Subcutaneous abdominal adipose tissue (tissue), 5 donors: ENCODE measurements around the gene SMARCC2.
"Not testable (repeated sequence)": the region's sequence is repeated elsewhere in the genome, so short reads cannot be mapped to it uniquely, and the experiment has no call there.

Experiments
- H3K27ac ChIP-seq: one replicate; pipeline ENCODE4 v1.7.0; 2013; ENCODE audit warnings: low read depth, mild to moderate bottlenecking, inconsistent platforms, low read length, moderate library complexity
- H3K27me3 ChIP-seq, 5 donors: one replicate each; pipeline ENCODE4 v1.7.0; 2013; ENCODE audit warnings: low read length in 5 of 5, inconsistent platforms in 1 of 5; ENCODE audit not compliant: control insufficient read depth in 5 of 5, insufficient read depth in 4 of 5
- H3K36me3 ChIP-seq, 5 donors: one replicate each; pipeline ENCODE4 v1.7.0; 2013; ENCODE audit warnings: low read length in 5 of 5; ENCODE audit not compliant: control insufficient read depth in 5 of 5, insufficient read depth in 5 of 5
- H3K4me1 ChIP-seq, 5 donors: one replicate each; pipeline ENCODE4 v1.7.0; 2013; ENCODE audit warnings: low read length in 5 of 5, mild to moderate bottlenecking in 3 of 5, moderate library complexity in 1 of 5; ENCODE audit not compliant: control insufficient read depth in 5 of 5, insufficient read depth in 5 of 5
- H3K4me3 ChIP-seq, 5 donors: one replicate each; pipeline ENCODE4 v1.7.0; 2013; ENCODE audit warnings: low read length in 5 of 5, low read depth in 1 of 5
- H3K9ac ChIP-seq, 5 donors: one replicate each; pipeline ENCODE4 v1.7.0; 2013; ENCODE audit warnings: low read length in 5 of 5, mild to moderate bottlenecking in 4 of 5, moderate library complexity in 3 of 5
- H3K9me3 ChIP-seq, 5 donors: one replicate each; pipeline ENCODE4 v1.7.0; 2013; ENCODE audit warnings: low read length in 5 of 5; ENCODE audit not compliant: control insufficient read depth in 5 of 5
- donor health status: healthy.
- donor health status: healthy.
- donor health status: healthy.
- donor health status: healthy.
- donor health status: healthy.

The SMARCC2 gene

DNA sequence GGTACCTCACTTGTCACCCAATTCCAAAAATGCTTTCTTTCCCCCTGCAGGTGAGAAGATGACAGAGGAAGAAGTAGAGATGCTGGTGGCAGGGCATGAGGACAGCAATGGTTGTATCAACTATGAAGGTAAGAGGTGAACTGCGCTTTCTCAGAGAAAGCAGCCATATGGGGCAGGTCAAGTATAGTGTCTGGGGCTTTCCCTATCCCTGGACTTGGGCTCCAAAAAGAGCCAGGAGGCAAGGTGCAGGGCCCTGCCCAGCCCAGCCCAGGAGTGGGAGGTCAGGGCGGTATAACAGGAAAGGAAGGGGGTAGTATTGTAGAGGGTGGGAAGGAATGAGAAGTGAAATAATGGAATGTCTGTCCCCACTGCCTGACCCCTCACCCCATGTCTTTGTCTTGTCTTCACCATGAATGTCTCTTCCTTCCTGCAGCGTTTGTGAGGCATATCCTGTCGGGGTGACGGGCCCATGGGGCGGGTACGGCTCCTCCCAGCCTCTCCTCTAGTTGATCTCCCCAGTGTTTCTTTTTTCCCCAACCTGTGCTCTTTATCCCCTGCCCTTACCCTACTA, 29.0 kb downstream of the SMARCC2 start:
- H3K4me1 ChIP-seq = peaks cover 18 to 49% (median 45%) of the 10 kb centered on the region in 5 donors
- H3K4me3 ChIP-seq = peak overlapping the region; percentile 93 to 98 (median 97)
- peak overlapping the region; percentile 93 to 99 (median 96) for H3K9ac ChIP-seq
- H3K36me3 ChIP-seq = peaks cover 0 to 58% (median 56%) of the 10 kb centered on the region in 5 donors
- no peaks in the 10 kb centered on the region for H3K27me3 ChIP-seq
- H3K9me3 ChIP-seq = no peaks in the 10 kb centered on the region
- H3K27ac ChIP-seq = peak overlapping the region; percentile 98

DNA sequence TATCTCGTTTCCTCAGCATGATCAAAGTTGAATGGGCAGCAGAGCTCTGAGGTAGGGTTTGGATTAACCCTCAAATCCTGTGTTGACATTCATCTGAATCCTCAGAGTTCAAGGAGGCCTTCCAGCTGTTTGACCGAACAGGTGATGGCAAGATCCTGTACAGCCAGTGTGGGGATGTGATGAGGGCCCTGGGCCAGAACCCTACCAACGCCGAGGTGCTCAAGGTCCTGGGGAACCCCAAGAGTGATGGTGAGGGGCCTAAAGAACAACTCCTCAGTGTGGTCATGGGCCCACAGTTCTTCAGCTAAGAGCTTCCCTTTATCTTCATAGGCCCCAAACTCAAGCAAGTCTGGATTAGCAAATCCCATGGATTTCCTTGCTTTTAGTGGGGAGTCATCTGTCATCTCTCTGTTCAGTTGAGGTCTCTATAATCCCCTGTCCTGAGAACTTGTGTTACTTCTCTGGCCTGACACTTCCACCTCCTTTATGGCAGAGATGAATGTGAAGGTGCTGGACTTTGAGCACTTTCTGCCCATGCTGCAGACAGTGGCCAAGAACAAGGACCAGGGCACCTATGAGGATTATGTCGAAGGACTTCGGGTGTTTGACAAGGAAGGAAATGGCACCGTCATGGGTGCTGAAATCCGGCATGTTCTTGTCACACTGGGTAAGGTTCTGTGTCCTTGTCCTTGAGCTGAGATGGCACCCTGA, 29.6 kb downstream of the SMARCC2 start:
- Histone ChIP-seq H3K27ac (peak overlapping the region; percentile 98), H3K9me3 (no peaks in the 10 kb centered on the region), H3K9ac (peak overlapping the region; percentile 93 to 99 (median 96)), H3K27me3 (no peaks in the 10 kb centered on the region), H3K4me1 (peaks cover 18 to 47% (median 43%) of the 10 kb centered on the region in 5 donors), H3K4me3 (peak overlapping the region; percentile 93 to 98 (median 97)), H3K36me3 (peaks cover 0 to 51% (median 50%) of the 10 kb centered on the region in 5 donors)

DNA sequence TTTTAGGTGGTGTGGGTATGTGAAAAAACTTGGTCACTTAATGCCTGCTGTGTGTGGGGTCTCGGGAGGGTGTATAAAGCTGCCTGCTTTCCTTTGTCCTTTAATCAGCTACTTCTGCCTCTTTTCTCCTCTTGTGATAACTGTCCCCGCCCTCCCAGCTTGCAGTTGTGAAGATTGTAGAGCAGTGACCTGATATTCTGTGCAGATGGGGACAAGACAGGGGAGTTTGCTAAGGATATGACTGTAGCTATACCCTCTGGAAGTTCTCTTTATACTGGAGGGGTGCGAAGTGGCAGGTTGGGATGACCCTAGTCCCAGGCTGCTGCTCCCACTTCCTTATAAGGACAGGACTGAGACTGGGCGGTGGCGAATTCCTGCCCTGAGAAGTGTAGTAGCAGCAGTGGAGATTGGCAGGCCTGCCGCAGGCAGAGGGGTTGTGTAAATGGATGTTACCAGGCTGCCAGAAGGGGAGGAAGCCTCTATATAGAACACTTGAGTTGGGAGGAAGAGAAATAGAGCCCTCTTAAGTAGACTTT, 30.3 kb downstream of the SMARCC2 start:
- Histone ChIP-seq H3K4me3 (peak overlapping the region; percentile 93 to 98 (median 97)), H3K4me1 (peaks cover 18 to 47% (median 43%) of the 10 kb centered on the region in 5 donors), H3K36me3 (peaks cover 0 to 45% (median 45%) of the 10 kb centered on the region in 5 donors), H3K9me3 (no peaks in the 10 kb centered on the region), H3K9ac (peak overlapping the region; percentile 93 to 99 (median 96)), H3K27ac (peak overlapping the region; percentile 98), H3K27me3 (no peaks in the 10 kb centered on the region)

DNA sequence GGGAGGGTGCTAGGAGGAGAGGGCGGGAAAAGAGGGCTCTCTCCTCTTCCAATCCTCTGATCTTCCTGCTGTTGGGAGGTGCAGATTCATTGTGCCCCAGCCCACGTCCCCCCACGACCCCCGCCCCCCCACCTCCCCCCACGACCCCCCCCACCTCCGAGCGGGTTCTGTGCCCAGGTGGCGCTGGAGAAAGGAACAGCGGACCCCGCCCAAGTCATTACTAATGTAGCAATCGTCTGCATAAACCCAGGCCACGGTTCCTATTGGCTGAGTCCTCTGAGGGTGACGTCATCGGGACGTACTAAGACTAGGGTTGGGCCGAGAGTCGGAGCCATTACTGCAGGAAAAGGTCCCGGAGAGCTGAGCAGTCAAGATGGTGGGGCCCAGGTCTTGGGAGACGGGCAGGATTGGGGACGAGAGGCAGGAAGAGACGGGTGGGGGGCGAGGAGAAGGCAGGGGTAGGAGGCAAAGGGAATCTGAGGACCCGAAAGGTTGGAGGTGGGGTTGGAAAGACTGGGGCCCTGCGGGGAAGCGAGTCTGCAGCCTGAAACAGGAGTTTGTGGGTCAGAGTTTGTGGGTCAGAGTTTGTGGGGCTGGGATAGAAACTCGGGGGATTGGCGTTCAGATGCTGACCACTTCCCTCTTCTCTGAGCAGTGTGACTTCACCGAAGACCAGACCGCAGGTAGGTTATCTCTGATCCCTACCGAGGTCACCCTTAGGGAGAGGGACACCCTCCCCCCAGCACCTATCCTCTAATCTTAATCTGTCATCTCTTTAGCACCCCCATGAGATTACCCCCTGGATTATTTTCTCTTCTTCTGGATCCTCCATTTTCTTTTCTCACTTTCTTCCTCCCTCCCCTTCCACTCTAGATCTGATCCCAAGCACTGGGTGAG, 31.0 kb downstream of the SMARCC2 start, which contains the start of gene MYL6:
TSS of gene MYL6 (plus strand) at position 331 of the 897 bp plus-strand sequence. CDS start at position 374, 43 bp downstream.
- H3K9me3 ChIP-seq = no peaks in the 10 kb centered on the region
- H3K4me1 ChIP-seq = peaks cover 18 to 47% (median 46%) of the 10 kb centered on the region in 5 donors
- peak within 1 kb of the TSS; percentile 98 for H3K27ac ChIP-seq
- peak within 1 kb of the TSS; percentile 93 to 99 (median 96) for H3K9ac ChIP-seq
- H3K4me3 ChIP-seq = peak within 1 kb of the TSS; percentile 93 to 98 (median 97)
- H3K36me3 ChIP-seq = peaks cover 0 to 38% (median 38%) of the 10 kb centered on the region in 5 donors
- no peaks in the 10 kb centered on the region for H3K27me3 ChIP-seq

DNA sequence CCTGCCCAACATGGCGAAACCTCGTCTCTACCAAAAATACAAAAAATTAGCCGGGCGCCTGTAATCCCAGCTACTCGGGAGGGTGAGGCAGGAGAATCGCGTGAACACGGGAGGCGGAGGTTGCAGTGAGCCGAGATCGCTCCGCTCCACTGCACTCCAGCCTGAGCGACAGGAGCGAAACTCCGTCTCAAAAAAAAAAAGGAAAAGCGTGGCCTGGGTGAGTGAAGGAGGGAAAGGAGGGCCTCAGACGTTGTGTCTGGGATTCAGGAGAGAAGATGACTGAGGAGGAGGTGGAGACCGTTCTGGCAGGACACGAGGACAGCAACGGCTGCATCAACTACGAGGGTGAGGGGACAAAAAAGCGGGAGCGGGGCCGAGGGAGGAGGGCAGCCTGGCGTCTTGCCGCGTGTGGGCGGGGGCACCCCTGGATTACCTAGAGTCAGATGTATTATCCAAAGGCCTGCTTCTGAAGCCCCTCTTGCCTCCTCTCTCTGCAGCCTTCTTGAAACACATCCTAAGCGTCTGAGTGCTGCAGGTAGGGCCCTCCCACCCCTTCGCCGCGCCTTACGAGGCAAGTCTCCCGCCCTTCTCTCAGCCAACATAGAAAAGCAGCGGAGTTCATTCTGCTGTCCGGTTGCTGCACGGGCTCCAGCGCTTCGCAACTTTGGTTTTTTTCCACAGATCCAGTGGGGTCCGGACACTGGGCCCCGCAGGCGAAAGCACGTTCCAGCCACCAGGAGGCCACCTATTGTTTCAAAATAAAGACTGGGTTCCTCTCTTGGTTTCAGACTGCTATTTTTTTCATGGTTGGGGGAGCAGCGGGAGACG, 31.9 kb downstream of the SMARCC2 start:
- Histone ChIP-seq H3K27me3 (no peaks in the 10 kb centered on the region), H3K9me3 (no peaks in the 10 kb centered on the region), H3K4me3 (peak overlapping the region; percentile 62 to 98 (median 80)), H3K4me1 (peaks cover 18 to 56% (median 53%) of the 10 kb centered on the region in 5 donors), H3K27ac (peak overlapping the region; percentile 92), H3K36me3 (peaks cover 0 to 30% (median 29%) of the 10 kb centered on the region in 5 donors), H3K9ac (peak overlapping the region in 4 of 5 donors; percentile 57 to 75 (median 68))

DNA sequence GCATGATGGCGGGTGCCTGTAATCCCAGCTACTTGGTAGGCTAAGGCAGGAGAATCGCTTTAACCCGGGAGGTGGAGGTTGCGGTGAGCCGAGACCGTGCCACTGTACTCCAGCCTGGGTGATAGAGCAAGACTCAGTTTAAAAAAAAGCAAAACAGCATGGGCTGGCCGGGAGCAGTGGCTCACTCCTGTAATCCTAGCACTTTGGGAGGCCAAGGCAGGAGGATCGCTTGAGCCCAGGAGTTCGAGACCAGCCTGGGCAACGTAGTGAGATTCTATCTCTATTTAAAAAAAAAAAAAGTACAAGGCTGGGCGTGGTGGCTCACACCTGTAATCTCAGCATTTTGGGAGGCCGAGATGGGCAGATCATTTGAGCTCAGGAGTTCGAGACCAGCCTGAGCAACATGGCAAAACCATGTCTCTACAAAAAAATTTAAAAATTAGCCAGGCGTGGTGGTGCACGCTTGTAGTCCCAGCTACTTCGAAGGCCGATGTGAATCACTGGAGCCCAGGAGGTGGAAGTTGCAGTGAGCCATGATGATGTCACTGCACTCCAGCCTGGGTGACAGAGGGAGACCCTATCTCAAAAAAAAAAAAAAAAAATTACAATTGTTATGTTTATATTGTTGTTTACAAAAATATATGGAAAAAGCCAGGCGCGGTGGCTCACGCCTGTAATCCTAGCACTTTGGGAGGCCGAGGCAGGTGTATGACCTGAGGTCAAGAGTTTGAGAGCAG, 32.7 kb downstream of the SMARCC2 start:
- H3K9me3 ChIP-seq, H3K27me3 ChIP-seq: not testable (repeated sequence)
- Histone ChIP-seq H3K27ac (peak overlapping the region; percentile 92), H3K4me1 (peaks cover 18 to 57% (median 50%) of the 10 kb centered on the region in 5 donors), H3K4me3 (peak overlapping the region in 4 of 5 donors; percentile 62 to 98 (median 82)), H3K36me3 (peaks cover 0 to 22% (median 22%) of the 10 kb centered on the region in 5 donors), H3K9ac (peak overlapping the region in 3 of 5 donors; percentile 57 to 75 (median 65))

DNA sequence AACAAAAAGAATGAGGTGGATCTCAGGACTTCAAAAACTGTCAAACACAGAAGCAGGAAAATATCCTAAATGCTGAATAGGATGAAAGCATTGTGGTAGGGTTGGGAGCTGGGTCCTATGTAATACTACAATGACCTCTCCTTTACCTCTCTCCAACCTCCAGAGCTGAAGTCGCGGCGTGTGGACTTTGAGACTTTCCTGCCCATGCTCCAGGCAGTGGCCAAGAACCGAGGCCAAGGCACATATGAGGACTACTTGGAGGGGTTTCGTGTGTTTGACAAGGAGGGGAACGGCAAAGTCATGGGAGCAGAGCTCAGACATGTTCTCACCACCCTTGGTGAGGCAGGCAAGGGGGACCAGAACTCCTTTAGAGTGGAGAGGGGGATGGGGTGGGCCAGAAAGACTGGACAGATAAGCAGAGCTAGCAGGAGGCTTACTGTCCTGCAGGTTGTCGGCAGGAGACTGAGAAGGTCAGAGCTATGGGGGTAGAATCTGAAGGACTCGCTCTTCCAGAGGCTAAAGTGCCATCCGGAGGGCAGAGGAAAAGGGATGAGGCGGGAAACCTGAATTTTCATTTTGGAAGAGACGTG, 33.9 kb downstream of the SMARCC2 start:
- Histone ChIP-seq H3K4me1 (peaks cover 11 to 54% (median 48%) of the 10 kb centered on the region in 5 donors), H3K36me3 (peaks cover 0 to 10% (median 9%) of the 10 kb centered on the region in 5 donors), H3K4me3 (no peak overlapping the region), H3K27me3 (no peaks in the 10 kb centered on the region), H3K9me3 (no peaks in the 10 kb centered on the region), H3K27ac (no peak overlapping the region), H3K9ac (no peak overlapping the region)

DNA sequence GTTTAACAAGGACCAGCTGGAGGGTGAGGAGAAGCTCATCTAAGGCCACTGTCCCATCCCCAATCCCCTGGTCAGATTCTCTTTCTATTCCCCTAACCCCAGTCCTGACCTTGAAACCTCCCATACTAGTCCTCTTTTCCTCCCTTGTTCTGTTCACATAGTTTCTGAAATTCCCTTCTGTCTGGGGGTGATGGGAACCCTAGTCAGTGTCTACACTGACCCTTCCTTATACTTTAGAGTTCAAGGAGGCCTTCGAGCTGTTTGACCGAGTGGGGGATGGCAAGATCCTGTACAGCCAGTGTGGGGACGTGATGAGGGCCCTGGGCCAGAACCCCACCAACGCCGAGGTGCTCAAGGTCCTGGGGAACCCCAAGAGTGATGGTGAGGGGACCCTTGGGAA, 34.5 kb downstream of the SMARCC2 start:
- peaks cover 6 to 49% (median 44%) of the 10 kb centered on the region in 5 donors for H3K4me1 ChIP-seq
- no peaks in the 10 kb centered on the region for H3K9me3 ChIP-seq
- H3K9ac ChIP-seq = no peak overlapping the region
- no peak overlapping the region for H3K4me3 ChIP-seq
- no peaks in the 10 kb centered on the region for H3K27me3 ChIP-seq
- H3K27ac ChIP-seq = no peak overlapping the region
- peaks cover 0 to 4% (median 4%) of the 10 kb centered on the region in 5 donors for H3K36me3 ChIP-seq
